DND-41 (cell line): ENCODE results near the gene DDX49.

Experiments
- EZH2 ChIP-seq: IDR thresholded peaks from 3 replicates; pipeline ENCODE4 v1.6.1; 2012; ENCODE audit warnings: borderline replicate concordance, low read depth, mild to moderate bottlenecking, moderate library complexity, low read length, inconsistent platforms; ENCODE audit not compliant: severe bottlenecking
- TF ChIP-seq, protein P1 (sequence below): IDR thresholded peaks from 2 replicates; pipeline ENCODE4 v1.5.1; 2012; ENCODE audit warnings: borderline replicate concordance, low read length, moderate library complexity, mild to moderate bottlenecking; ENCODE audit not compliant: poor library complexity, severe bottlenecking; ENCODE audit errors: extremely low read depth

DNA sequence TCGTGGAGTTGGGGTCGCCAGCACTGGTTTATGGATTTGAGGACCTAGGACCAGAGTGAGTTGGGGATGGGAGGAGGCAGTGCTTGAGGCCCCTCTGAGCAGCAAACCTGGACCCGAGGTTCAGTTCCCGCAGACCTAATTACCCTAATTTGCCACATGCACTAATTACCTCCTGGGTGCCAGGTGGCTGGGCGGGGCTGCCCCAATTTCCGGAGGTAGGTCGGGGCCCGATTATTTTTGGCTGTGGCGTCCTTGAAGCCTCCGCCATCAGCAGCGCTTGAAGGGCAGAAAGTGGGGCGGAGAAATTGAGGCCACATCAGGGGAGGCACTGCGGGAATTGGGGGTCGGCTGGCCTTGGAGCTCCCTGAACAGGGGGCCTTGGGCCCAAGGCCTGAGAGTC, 27.4 kb downstream of the DDX49 start:
- TF ChIP-seq, protein P1, sequence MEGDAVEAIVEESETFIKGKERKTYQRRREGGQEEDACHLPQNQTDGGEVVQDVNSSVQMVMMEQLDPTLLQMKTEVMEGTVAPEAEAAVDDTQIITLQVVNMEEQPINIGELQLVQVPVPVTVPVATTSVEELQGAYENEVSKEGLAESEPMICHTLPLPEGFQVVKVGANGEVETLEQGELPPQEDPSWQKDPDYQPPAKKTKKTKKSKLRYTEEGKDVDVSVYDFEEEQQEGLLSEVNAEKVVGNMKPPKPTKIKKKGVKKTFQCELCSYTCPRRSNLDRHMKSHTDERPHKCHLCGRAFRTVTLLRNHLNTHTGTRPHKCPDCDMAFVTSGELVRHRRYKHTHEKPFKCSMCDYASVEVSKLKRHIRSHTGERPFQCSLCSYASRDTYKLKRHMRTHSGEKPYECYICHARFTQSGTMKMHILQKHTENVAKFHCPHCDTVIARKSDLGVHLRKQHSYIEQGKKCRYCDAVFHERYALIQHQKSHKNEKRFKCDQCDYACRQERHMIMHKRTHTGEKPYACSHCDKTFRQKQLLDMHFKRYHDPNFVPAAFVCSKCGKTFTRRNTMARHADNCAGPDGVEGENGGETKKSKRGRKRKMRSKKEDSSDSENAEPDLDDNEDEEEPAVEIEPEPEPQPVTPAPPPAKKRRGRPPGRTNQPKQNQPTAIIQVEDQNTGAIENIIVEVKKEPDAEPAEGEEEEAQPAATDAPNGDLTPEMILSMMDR, result no peak
- TF ChIP-seq EZH2, result no peak
